Measurements from ENCODE around the gene CFAP77.

The CFAP77 gene

DNA sequence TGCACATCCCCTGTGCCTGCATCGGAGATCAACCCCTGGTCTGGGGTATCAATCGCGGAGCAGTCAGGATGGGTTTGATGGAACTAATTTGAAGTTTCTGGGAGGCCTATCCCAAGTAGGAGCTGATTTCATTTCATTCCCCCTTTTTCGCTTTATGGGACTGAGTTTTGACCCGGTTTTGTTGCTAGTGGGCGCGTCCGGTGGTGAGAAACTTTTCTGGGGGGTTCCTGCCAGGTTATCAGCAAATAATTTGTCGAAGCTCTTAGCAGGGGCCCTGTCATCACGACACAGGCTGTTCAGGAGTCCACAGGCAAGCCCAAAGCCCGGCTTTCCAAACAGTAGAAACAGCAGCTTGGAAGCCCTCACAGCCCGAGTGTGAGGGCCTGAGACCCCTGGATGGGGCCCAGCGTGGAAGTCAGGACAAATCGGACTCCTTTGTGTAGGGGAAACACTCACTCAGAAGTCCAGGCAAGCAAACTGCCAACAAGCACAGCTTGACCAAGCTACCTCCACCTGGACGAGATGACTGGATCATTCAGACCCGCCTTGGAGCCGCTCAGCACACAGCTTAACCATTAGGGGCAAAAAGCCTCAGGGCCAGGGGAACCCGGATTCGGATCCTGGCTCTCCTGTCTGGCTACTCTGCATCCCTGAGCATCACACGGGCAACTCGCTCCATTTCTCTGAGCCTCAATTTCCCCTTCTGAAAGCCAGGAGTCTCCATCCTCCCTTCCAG lies 108.0 kb downstream of the CFAP77 start:
- DNase-seq (ENCODE audit: low read depth), result no peak

DNA sequence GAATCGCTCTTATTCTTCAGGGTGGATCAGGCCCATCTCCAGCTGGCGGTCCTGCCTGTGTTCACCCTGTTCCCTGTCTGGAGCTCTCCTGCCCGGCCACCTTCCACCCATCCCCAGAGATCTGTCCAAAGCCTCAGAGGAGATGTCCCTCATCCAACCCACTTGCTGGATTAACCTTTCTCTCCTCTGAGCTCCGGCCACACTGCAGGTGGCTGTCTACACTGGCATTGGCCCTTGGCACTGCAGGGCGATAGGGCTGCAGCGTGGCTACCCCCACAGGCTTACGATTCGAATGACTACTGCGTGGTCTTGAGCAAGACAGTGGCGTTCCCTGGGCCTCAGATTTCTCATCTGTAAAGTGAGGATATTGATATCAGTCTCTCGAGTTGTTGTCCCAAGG lies 108.6 kb downstream of the CFAP77 start:
- DNase-seq (ENCODE audit: low read depth), result no peak

DNA sequence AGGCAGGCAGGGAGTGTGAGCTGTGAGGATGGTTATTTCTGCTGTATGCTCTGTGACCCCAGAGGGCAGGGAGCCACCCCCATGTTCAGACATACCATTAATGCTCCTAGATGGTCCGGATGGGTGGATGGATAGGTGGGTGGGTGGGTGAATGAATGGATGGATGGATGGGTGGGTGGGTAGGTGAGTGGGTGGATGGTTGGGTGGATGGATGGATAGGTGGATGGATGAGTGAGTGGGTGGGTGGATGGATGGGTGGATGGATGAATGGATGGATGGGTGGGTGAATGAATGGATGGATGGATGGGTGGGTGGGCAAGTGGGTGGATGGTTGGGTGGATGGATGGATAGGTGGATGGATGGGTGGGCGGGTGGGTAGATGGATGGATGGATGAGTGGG lies 109.0 kb downstream of the CFAP77 start:
- no peak for DNase-seq (ENCODE audit: low read depth)

DNA sequence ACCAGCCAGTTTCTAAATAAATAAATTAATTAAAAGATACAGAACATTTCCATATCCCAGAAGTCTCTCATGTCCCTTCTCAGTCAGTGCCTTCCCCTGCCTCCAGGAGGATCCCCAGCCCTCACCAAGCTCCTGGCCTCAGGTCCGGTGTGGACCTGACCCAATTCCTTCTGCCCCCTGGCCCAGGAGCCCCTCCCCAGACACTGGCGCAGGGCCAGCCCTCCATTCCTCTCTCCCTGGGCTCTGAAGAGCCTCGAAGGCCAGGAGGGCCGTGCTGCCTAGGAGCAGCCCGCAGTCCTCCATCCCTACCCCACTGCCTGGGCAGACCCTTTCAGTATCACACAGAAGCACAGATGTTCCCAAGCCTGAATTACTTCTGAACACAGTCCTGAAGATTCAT lies 110.6 kb downstream of the CFAP77 start:
- DNase-seq (ENCODE audit: low read depth), result no peak

DNA sequence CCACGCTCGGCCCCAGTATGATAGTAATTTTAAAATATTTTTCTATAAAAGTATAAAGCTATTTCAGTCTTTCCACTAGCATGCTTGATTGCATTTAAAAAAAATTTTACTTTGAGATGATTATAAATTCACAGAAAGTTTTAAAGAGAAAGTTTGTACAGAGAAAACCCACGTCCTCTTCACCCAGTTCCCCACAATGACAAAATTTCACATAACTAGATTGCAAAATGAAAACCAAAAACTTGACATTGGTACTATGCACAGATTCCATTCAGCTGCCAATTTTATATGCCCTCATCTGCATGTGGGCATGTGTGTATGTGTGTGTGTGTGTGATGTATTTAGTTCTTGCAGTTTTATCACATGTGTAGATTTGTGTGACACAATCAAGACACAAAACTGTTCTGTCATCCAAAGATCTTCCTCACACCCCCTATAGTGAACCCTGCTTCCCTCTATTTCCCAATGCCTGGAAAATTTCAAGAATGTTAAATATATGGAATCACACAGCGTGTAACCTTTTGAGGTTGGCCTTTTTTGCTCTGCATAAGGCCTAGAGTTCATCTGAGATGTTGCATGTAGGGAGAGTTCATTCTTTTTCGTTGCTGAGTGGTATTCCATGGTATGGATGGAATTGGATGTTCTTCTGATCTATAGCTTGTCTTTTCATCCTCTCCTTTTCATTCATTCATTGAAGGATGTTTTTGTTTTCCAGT lies 115.5 kb downstream of the CFAP77 start:
- DNase-seq (ENCODE audit: low read depth), result no peak

DNA sequence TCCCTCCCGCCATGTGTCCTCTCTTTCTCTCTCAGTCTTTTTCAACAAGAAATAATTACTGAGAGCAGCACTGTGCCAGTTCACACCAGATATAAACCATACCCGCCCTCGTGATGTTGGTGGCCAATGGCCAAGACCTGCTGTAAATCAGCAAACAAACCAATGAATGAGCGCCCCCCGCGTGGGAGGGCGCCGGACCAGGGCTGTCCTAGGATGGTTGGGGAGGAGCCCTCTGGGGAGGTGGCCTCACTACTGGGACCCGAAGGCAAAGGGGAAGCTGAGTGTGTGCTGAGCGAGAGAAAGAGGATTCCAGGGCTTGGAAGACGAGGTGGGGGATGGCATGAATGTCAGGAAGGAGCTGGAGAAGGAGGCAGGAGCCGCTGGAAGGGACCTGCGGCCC lies 121.2 kb downstream of the CFAP77 start:
- no peak for DNase-seq (ENCODE audit: low read depth)

DNA sequence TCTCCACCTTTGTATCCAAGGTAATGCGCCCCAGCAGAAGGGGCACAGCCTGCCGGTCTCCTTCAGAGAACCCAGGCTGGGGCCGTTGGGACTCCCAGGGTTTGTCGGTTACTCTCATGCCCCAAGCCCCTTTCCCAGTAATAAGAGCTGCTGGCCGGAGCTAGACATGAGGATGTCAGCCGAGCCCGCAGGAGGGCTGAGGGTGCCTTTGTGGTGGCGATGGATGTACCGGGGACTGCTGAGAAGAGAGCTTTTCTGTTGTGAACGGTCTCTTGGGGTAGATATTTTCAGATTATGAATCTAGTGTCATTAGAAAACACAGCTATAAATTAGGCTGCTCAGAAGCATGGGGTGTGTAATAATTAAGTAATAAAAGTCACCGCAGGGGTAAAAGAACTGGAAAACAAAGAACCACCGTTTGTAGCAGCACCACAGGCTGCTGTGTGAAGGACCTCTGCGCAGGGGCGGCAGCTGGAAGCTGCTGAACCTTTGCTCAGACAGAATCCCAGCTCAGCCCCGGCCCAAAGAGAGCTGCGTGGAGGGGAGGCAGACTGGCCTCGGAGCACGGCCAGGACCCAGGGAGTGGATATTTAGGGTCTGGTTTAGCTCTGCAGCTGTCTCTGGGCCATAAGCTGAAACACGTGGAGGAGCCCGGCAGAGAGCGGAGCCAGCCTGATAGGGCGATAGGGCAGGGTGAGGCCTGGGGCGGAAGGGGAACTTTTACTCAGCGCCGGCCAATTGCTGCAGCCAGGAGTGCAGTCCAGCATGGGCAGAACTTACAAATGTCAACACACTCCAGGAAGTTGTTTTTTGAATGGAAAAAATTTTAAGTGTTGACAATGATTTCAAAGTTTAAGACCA lies 121.9 kb downstream of the CFAP77 start:
- DNase-seq (ENCODE audit: low read depth), result no peak

DNA sequence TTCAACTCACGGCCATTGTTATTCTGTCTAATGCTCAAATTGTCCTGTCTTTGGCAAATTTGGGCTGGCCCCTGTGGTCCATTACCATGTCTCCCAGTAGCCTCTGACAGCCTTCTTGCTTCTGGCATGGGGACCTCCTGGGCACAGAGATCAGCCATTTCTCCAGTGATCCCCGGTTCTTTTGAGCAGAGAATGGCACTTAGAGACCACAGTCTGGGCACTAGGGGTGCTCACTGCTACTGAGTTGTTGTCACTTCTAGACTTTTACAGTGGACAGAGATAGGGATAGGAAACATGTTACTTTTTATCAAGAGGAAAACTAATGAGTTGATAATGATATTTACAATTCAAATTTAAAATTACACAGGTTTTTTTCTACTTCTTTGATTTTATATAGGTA lies 124.8 kb downstream of the CFAP77 start:
- no peak for DNase-seq (ENCODE audit: low read depth)

DNA sequence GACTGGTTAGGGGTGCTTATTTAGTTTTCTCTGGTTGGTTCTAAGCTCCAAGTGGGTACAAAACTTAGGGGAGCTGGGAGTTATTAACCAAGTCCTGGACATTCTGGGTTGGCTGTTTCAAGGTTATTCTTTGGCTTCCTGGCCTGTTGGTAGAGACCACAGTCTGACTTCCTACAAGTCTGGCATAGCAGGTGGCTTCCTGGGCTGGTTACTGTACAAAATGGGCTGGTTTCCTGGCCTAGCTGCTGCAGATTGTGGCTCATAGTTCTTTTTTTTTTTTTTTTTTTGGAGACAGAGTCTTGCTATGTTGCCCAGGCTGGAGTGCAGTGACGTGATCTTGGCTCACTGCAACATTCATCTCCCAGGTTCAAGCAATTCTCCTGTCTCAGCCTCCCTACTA lies 126.1 kb downstream of the CFAP77 start:
- no peak for DNase-seq (ENCODE audit: low read depth)

DNA sequence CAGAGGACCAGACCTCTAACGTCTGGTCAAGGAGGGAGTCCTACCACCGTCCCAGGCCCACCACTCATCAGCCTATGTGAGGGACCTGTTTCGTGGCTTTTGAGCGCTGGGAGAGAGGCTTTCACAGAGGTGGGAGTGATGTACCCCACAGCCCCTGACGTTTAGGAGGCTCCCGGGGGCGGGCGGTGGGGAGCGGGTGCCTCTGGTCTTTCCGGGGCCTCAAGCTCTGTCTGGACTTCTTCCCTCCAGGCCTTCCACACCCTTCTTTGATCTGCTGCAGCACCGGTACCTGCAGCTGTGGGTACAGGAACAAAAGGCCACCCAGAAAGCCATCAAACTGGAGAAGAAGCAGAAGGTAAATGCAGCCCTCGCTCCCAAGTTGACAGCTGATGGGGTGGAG lies 127.3 kb downstream of the CFAP77 start:
- DNase-seq (ENCODE audit: low read depth), result no peak

DNA sequence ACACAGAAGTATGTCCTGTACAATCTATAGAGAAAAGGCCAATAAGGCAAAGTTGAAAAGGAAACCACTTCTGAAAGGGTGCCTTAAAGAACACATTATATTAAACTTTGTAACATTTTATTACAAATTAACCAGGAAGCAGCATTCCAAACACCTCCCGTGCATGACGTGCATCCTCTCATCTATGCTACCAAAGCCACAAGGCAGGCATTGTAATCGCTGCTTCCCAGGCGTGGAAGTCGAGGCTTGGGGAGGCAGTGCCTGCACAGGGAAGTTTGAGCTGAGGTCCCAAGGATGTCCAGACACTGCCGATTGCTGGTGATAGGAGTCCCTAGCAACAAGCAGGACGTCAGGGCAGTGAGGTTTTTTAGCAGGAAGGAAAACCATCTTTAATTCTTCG lies 128.1 kb downstream of the CFAP77 start:
- DNase-seq (ENCODE audit: low read depth), result no peak

DNA sequence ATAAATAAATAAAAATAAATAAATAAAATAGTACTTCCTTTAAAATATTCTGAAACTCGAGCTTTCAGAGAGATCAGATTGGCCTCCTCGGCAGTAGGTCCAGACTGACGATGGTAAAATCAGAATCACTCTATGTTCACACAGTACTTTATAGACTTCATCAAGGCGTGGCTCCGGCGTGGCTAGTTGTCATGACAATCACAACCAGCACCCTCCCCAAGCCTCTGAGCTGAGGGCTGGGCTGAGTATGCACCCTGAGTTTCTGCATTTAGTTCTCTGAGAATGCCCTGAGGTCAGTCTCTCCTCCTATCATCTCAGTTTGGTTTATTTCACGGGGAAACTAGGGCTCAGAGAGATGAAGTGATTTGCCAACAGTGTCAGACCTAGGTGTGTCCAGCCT lies 129.1 kb downstream of the CFAP77 start:
- DNase-seq (ENCODE audit: low read depth), result no peak

DNA sequence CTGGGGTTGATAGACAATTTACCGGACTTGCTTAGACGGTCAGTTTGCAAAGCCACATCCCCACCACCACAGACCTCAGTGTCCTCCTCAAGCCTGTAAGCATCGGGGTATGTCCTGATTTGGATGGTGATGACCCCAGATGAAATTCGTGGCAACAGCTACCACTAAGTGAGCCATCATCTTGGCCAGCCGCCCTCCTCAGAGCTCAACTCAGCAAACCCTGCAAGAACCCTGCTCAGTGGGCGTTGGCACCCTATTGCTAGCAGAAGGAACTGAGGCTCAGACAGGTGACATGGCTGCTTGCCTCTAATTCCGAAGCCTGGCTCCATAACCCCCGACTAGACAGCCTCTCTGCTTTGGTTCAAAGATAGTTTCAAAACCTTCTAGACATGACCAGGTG lies 131.0 kb downstream of the CFAP77 start:
- DNase-seq (ENCODE audit: low read depth), result no peak

DNA sequence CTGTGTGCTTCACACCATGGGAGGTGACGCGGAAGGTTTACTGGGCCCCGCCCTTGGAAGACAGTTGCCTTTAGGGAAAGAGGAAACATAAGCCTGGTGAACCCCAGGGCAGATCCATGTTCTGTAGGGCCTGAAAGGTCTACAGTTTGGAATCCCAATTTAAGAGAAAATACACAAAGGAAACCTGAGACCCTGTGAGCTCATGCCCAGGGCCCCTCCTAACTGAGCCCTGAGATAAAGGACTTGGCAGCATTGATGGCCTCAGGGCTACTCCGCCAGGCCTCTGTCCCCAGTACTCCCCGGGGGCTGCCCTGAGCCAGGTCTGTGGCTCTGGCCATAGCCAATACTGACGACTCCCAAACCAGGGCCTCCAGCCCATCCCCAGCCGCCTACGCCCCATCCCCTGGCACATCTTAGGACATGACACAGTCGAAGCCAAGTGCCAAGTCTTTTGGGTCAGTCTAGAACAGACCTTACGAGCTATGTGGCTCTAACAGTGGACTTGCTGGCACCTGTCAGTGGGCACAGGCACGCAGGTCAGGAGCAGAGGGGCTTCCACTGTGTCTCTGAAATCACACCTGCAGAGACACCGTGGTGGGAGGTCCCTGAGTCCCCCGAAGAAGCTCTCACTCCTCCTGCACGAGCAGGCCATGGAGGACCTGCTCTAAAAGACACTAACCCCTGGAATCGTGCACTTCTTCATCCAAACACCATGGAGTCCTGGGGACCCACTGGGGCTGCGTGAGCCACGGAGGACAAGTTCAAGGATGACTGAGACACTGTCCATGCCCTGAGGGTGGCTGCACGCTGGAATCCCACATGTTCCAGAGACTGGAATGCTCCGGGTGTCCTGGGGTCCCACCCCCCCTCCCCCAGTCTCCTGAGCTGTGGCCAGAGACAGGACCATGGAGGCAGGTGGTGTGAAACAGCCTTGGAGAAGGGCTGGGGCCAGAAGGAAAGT lies 132.1 kb downstream of the CFAP77 start:
- DNase-seq (ENCODE audit: low read depth), result no peak

DNA sequence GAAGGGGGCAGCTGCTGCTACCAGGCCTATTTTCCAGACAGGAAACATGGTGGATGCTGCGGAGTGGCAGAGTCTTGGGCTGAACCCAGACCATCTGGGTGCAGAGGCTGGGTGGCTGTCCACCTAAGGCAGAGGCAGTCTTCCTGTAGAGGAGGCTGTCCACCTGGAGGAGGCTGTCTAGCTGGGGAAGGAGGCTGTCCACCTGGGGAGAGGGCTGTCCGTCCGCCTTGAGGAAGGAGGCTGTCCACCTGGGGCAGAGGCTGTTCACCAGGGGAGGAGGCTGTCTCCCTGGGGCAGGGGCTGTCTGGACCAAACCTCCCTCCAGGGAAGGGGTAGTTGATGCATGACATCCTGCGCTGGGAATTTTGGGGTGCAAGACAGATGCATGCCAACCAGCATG lies 133.2 kb downstream of the CFAP77 start:
- no peak for DNase-seq (ENCODE audit: low read depth)

DNA sequence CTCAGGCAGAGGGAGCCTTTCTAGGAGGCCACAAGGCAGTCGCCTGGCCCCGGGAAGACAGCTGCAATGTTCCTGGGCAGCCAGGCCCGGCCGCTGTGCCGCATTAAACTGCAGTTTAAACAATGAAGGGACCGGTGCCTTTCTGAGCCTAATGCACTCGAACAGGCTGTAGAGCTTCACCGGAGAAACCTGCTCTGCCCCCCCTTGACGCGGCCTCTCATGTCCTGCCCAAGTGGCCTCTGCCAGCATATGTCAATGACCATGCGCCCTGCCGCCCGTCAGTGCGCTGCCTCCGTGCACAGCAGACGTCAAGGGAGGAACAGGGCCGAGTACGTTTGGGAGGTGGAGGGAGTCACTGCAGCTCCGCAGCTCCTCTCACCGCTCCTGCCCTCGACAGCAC lies 133.9 kb downstream of the CFAP77 start:
- DNase-seq (ENCODE audit: low read depth), result no peak

DNA sequence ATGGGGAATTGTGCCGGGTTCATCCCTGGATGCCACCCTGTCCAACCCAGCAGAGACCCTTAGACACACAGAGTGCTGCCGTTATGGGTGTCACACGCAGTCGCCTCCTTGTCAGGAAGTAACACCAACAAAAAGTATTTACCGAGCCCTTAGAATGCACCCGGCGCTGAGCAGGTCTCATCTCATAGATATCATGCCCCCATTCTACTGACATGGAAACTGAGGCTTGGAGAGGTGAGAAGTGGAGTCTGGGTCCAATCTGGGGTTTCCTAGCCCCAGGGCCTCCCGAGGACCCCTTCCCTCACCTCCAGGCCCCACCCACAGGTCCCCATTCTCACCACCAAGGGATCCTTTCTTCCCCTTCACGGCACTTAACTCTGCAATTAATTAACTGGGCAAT lies 135.6 kb downstream of the CFAP77 start:
- no peak for DNase-seq (ENCODE audit: low read depth)

DNA sequence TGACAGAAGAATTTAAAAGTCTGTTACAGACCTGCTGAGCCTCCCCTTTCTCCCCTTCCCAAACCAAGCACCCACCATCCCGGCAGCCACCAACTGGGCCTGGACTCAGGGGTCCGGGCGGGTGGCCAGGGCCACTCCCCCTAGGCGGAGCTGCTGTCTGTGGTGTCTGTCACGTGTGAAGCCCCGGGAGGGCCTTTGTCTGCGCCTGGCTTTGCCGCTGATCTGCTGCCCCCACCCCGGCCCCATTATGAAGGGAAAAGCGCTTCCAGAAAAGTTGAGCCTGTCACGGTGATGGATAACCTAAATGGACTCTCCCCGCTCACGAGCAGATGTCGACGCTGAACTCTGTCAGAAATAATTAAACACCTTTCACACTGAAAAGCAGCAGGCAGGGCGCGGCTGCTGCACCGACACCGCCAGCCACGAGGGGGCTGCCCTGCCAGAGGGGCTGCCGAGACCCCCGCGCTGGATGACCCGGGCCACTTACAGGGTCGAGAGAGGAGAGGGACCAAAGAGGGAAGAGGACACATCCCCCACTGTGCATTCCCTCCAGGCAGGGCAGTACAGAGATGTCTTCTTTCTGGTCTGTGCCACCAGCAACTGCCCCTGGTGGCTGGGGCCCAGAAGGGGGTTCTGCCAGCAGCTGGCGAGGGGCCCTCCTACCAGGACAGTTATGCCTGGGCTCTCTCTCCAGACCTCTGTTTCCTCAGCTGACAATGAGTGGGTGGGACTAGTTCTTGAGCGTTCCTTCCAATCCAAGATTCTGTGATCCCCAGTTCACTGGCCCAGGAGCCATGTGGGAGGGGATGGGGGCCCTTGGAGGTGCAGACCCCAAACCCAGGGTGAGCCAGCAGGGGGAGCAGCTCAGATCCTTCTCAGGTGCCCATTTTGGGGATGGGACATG lies 136.4 kb downstream of the CFAP77 start:
- DNase-seq (ENCODE audit: low read depth), result no peak

DNA sequence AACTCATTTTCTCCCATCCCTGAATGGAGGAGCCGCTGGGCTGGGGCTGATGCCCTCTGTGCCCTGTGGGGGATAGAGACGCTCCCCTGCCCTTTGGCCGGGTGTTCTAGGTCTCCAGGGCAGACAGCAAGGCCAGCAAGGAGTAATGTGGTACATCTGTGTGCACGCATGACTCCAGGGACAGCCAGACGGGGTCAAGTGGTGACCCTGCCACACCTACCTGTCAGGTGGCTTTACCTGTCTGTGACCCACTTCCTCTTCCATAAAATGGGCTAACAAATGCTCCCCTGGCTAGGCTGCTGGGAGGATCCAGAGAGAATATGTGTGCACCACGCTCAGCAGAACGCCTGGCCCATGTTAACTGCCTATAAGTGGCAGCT lies 137.0 kb downstream of the CFAP77 start:
- no peak for DNase-seq (ENCODE audit: low read depth)

DNA sequence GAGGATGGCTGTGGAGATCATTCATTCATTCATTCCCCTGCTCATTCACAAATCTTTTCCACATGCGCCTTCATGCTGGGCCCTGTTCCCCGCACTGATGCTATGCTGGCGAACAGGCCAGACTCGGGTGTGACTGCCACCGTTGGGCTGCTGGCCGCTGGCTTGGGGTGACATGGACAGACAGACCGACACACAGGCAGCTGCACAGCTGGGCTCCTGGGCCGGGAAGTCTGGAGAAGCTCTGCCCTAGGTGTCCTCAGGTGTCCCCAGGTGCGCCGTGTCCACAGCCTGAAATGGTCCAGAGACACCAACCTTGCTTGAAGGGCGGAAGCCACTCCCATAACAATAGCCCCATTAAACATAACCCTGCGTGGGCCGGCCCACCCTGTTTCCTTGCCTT lies 137.4 kb downstream of the CFAP77 start:
- no peak for DNase-seq (ENCODE audit: low read depth)
